DMS53 treated with DMSO at 0.1 percent for 48 hours (cell line): Measurements from ENCODE around the gene VPS36.
"Not testable (repeated sequence)": the region's sequence is repeated elsewhere in the genome, so short reads cannot be mapped to it uniquely, and the experiment has no call there.

Source experiments
- DNase-seq: peaks from one replicate; lab custom pipeline; 2025; ENCODE audit not compliant: unreplicated experiment; lab: John Stamatoyannopoulos, UW

Gene VPS36

DNA sequence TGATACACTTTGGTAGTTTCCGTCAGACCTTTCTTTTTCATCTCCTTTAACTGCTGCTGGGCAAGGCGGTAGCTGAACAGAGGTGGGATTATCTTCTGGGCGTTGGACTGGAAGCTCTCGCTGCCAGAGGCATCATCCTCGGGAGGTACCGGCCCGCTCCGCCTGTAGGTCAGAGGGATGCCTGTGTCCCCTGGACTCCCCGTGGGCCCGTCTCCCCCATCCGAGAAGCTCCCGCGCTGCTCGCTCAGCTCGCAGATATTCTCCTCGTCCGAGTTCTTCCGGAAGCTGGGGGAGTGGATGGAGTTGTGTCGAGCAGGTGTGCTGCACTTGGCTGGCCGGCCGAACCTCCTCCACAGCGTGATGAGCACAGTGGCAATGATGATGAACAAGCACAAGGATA is 72.1 kb downstream of the VPS36 start:
- DNase-seq: no peak

DNA sequence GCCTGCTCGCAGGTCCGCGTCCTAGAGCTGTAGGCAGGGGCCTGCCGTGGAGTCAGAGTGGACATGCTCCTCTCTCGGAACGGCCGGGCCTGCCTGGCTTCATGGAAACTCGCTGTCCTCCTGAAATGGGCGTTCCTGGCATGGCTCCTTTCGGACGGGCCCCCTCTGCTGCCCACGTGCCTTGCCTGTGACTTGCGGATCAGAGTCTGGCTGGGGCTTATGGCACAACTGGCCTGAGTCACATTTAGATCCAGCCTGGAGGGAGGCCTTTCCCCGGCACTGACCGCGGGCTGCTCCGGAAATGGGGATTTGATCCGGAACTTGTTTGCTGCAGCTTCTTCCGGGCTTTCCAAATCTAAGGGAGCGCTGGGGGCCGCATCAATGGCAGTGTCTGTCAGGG is 72.5 kb downstream of the VPS36 start:
- DNase-seq: no peak

DNA sequence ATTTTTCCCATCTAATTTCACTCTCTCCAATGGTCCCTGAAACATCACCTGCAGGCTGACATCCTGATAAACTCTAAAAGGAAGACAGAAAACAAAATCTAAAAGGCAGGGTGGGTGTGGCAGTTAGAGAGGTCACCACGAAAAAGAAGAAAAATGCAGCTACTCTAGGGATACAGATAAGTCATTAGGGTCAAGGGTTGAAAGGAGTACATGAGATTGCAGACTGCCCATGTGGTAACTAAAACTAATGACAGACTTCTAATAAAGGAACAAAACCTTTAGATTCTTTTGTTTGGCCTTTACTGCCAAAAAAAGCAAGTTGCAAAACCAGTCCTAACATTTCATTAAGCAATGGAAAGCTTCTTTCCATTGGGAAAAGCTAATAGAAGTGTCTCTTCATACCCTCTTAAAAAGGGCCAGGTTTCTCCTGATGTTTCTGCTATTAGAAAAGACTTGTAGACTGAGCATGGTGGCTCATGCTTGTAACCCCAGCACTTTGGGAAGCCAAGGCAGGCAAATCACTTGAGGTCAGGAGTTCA is 75.5 kb downstream of the VPS36 start:
- DNase-seq: no peak

DNA sequence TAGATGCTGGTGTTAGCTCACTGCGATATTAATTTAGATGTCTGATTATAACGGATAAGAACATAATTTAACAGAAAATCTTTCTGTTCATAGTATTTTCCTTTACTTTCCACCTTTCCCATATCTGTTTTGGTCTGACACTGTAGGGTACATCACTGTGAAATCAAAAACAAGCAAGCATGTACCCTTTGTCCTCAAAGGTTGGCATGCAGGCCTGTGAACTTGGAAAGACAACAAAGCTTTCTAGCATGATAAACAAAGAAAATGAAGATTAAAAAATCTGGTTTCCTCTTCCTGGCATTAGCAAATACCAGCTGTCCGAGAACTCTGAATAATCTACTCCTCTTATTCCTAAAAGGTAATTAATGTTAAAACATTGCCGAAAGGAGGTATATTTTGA is 76.0 kb downstream of the VPS36 start:
- DNase-seq: no peak

GRCh38 chr13:52373277-52373676 is 77.2 kb downstream of the VPS36 start:
- not testable (repeated sequence) for DNase-seq

DNA sequence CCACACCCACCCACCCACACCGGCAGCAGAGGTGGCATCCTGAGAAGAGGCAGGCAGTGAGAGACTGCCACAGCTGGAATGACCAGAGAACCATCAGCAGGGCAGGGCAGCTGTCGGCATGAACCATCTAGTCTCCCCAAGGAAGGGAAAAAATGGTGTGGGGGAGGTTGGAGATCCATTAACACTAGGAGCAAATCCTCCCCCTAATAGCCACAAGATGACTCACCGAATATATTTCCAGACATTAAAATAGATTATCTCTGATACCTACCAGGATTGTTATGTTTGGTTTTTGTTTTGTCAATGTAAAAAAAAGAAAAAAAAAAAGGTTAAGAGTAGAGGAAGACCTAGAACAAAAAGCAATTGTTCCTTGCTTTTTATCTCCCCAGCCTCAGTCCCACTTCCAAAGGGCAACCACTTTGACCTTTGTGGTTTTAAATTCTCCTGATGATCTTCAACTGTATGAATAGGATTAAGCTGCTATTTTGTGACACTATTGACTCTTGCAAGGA is 78.6 kb downstream of the VPS36 start:
- DNase-seq: no peak

- no peak for DNase-seq
These were observed 84.1 kb downstream of the VPS36 start for GRCh38 chr13:52366291-52366690.
